ENCODE data around the gene DLGAP1. TPM values are rescaled to one million over a fixed set of nuclear protein-coding genes. Genes with fewer than 3 reads are reported as not detected.

The DLGAP1 gene
- total and polyA plus RNA-seq, 2 of the 4 experiments (the other 2 are of a cell fraction), result under 0.01 to 0.09 TPM

DNA sequence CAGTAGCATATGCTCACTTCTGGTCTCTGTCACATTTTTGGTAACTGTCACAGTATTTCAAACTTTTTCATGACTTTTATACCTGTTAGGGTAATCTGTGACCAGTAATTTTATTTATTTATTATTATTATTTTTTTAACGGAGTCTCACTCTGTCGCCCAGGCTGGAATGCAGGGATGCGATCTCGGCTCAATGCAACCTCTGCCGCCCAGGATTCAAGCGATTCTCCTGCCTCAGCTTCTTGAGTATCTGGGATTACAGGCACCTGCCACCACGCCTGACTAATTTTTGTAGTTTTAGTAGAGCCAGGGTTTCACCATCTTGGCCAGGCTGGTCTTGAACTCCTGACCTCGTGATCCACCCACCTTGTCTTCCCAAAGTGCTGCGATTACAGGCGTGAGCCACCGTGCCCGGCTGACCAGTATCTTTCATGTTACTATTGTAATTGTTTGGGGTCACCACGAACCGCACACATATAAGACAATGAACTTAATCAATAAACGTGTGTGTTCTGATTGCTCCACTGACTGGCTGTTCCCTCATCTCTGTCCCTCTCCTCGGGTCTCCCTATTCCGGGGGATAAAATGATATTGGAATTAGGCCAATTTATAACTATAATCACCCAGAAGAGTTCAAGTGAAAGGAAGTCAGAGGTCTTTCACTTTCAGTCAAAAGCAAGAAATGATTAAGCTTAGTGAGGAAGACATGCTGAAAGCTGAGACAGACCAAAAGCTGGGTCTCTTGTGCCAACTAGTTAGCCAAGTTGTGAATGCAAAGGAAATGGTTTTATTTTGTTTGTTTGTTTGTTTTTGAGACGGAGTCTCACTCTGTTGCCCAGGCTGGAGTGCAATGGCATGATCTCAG, 982.2 kb downstream of the DLGAP1 start:
- H3K4me3 ChIP-seq (ENCODE audit: insufficient read depth, low read depth, low read length), result no peak overlapping the region
- H4K8ac ChIP-seq (ENCODE audit: low read depth in 2 of 2, low read length in 2 of 2), result no peak overlapping the region
- ATAC-seq (ENCODE audit: low read depth) (no peak), DNase-seq (no peak)
- H3K27ac ChIP-seq (ENCODE audit: insufficient read depth, low read length), result no peak overlapping the region
- no peak overlapping the region for H2AK9ac ChIP-seq (replicated peaks; ENCODE audit: low read depth, low read length, poor library complexity)
- H3K18ac ChIP-seq (ENCODE audit: low read depth, low read length), result no peak overlapping the region
- in situ Hi-C loops (cut with MboI; ENCODE audit: low sequenced_read_pairs) (no loop called here), intact Hi-C loops (cut with micrococcal nuclease) (no loop called here), dilution Hi-C loops (cut with HindIII; ENCODE audit: low sequenced_read_pairs, unreplicated experiment) (no loop called here)
- H3K56ac ChIP-seq (ENCODE audit: extremely low read depth, insufficient read depth, low read length), result no peak overlapping the region
- no peak overlapping the region for H2AK5ac ChIP-seq (ENCODE audit: low read depth, low read length)
- H2BK20ac ChIP-seq (ENCODE audit: low read depth, low read length), result no peak overlapping the region
- H2BK120ac ChIP-seq (ENCODE audit: low read depth, low read length), result no peak overlapping the region
- no peak overlapping the region for H3K23ac ChIP-seq (ENCODE audit: low read depth, low read length)
- no peaks in the 10 kb centered on the region for H3K79me1 ChIP-seq (ENCODE audit: low read depth in 1 of 2, low read length in 2 of 2)
- no peaks in the 10 kb centered on the region for H3K36me3 ChIP-seq (ENCODE audit: control insufficient read depth, insufficient read depth, low read length)
- BruUV-seq (replicated peaks), result no TSS peak
- H3K9me1 ChIP-seq (ENCODE audit: insufficient read depth, low read length), result peaks cover 2% of the 10 kb centered on the region; the same call in 1 of the 2 replicates
- no peak overlapping the region for H4K5ac ChIP-seq (ENCODE audit: low read depth, low read length)
- H3K4me2 ChIP-seq (ENCODE audit: low read depth, low read length), result no peak overlapping the region
- H3K4me1 ChIP-seq (ENCODE audit: control insufficient read depth, insufficient read depth, low read length), result no peaks in the 10 kb centered on the region
- H2AFZ ChIP-seq (replicated peaks; ENCODE audit: low read length, poor library complexity), result no peak overlapping the region
- no peak overlapping the region for H4K91ac ChIP-seq (ENCODE audit: insufficient read depth, low read depth, low read length)
- H2BK15ac ChIP-seq (ENCODE audit: low read depth, low read length), result no peak overlapping the region
- no CpG with 5 or more reads among the region's 18 CpGs for WGBS, 2 experiments (ENCODE audit: extremely low coverage in 2 of 2, insufficient read length in 1 of 2)
- H2BK5ac ChIP-seq (ENCODE audit: low read depth, low read length, poor library complexity, severe bottlenecking), result no peak overlapping the region
- no peaks in the 10 kb centered on the region for H3K27me3 ChIP-seq (ENCODE audit: control insufficient read depth, insufficient read depth, low read length)
- TF ChIP-seq, protein P1, sequence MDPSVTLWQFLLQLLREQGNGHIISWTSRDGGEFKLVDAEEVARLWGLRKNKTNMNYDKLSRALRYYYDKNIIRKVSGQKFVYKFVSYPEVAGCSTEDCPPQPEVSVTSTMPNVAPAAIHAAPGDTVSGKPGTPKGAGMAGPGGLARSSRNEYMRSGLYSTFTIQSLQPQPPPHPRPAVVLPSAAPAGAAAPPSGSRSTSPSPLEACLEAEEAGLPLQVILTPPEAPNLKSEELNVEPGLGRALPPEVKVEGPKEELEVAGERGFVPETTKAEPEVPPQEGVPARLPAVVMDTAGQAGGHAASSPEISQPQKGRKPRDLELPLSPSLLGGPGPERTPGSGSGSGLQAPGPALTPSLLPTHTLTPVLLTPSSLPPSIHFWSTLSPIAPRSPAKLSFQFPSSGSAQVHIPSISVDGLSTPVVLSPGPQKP (IDR thresholded peaks at IDR 0.05; ENCODE audit: borderline replicate concordance, low read depth, low read length), result no peak
- TF ChIP-seq, protein P2, sequence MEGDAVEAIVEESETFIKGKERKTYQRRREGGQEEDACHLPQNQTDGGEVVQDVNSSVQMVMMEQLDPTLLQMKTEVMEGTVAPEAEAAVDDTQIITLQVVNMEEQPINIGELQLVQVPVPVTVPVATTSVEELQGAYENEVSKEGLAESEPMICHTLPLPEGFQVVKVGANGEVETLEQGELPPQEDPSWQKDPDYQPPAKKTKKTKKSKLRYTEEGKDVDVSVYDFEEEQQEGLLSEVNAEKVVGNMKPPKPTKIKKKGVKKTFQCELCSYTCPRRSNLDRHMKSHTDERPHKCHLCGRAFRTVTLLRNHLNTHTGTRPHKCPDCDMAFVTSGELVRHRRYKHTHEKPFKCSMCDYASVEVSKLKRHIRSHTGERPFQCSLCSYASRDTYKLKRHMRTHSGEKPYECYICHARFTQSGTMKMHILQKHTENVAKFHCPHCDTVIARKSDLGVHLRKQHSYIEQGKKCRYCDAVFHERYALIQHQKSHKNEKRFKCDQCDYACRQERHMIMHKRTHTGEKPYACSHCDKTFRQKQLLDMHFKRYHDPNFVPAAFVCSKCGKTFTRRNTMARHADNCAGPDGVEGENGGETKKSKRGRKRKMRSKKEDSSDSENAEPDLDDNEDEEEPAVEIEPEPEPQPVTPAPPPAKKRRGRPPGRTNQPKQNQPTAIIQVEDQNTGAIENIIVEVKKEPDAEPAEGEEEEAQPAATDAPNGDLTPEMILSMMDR (conservative IDR thresholded peaks at IDR 0.05; ENCODE audit: low read depth, low read length), result no peak
- TF ChIP-seq MAZ (IDR thresholded peaks at IDR 0.05; ENCODE audit: borderline replicate concordance, low read depth, low read length) (no peak), MAFK (IDR thresholded peaks at IDR 0.05; ENCODE audit: low read depth, low read length) (no peak), CHD1 (IDR thresholded peaks at IDR 0.05; ENCODE audit: low read depth, low read length) (no peak), SMC3 (IDR thresholded peaks at IDR 0.05; ENCODE audit: low read depth, low read length) (no peak), POLR2A (IDR thresholded peaks at IDR 0.05; ENCODE audit: low read depth, low read length) (no peak), RCOR1 (IDR thresholded peaks at IDR 0.05; ENCODE audit: insufficient replicate concordance, low read length) (no peak), MXI1 (IDR thresholded peaks at IDR 0.05; ENCODE audit: borderline replicate concordance, low read depth, low read length) (no peak), CEBPB (IDR thresholded peaks at IDR 0.05; ENCODE audit: low read depth, low read length) (no peak), BHLHE40 (IDR thresholded peaks at IDR 0.05; ENCODE audit: low read depth, low read length) (no peak), NFE2L2 (IDR thresholded peaks at IDR 0.05; ENCODE audit: low read depth, low read length) (no peak), FOS (IDR thresholded peaks at IDR 0.05; ENCODE audit: low read depth, low read length) (no peak)
- TF ChIP-seq, protein P3, sequence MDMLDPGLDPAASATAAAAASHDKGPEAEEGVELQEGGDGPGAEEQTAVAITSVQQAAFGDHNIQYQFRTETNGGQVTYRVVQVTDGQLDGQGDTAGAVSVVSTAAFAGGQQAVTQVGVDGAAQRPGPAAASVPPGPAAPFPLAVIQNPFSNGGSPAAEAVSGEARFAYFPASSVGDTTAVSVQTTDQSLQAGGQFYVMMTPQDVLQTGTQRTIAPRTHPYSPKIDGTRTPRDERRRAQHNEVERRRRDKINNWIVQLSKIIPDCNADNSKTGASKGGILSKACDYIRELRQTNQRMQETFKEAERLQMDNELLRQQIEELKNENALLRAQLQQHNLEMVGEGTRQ (IDR thresholded peaks at IDR 0.05; ENCODE audit: low read depth, low read length), result no peak
- no peaks in the 10 kb centered on the region for H4K20me1 ChIP-seq (ENCODE audit: insufficient read depth, low read length)
- ChIA-PET CTCF (interaction anchor here (1.4 kb wide), 1 partner anchor 18 kb away, joined by 5 read pairs; no protein-coding TSS in a partner anchor), POLR2A (ENCODE audit: unreplicated experiment) (no interaction called here)
- no peak overlapping the region for H3K4ac ChIP-seq (ENCODE audit: low read depth, low read length)
- H3K9ac ChIP-seq (ENCODE audit: low read depth, low read length), result no peak overlapping the region
- H3K9me3 ChIP-seq (ENCODE audit: control insufficient read depth, insufficient read depth, low read length), result peaks cover 6% of the 10 kb centered on the region
- H3K14ac ChIP-seq (replicated peaks; ENCODE audit: low read depth, low read length), result no peak overlapping the region
